Measurements from ENCODE around the gene SMCO2.

GRCh38 chr12:27434673-27435565, 11.6 kb upstream of the SMCO2 start:
- TF ChIP-seq, protein P1, sequence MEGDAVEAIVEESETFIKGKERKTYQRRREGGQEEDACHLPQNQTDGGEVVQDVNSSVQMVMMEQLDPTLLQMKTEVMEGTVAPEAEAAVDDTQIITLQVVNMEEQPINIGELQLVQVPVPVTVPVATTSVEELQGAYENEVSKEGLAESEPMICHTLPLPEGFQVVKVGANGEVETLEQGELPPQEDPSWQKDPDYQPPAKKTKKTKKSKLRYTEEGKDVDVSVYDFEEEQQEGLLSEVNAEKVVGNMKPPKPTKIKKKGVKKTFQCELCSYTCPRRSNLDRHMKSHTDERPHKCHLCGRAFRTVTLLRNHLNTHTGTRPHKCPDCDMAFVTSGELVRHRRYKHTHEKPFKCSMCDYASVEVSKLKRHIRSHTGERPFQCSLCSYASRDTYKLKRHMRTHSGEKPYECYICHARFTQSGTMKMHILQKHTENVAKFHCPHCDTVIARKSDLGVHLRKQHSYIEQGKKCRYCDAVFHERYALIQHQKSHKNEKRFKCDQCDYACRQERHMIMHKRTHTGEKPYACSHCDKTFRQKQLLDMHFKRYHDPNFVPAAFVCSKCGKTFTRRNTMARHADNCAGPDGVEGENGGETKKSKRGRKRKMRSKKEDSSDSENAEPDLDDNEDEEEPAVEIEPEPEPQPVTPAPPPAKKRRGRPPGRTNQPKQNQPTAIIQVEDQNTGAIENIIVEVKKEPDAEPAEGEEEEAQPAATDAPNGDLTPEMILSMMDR (IDR thresholded peaks at IDR 0.05; ENCODE audit: low read length): peak; percentile 34
- TF ChIP-seq EZH2 (optimal IDR thresholded peaks at IDR 0.05; ENCODE audit: low read depth, low read length): no peak

Data from MM.1S (cell line).